ENCODE data around the gene ATM.
"Not testable (repeated sequence)": the region's sequence is repeated elsewhere in the genome, so short reads cannot be mapped to it uniquely, and the experiment has no call there.

ATM gene

DNA sequence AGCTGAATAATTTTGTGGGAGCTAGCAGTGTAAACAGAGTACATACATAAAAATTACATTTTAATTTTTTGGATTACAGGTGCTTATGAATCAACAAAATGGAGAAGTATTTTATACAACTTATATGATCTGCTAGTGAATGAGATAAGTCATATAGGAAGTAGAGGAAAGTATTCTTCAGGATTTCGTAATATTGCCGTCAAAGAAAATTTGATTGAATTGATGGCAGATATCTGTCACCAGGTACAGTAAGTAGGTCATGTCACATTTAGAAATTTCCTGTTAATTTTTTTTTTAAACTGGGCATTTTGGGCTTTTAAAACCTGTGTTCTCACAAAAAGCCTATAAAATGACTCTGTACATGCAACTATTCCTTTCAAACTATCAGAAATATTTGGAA is 24.0 kb downstream of the ATM start:
- H3K36me3 ChIP-seq (ENCODE audit: insufficient read depth, low read length) = peaks cover 77% of the 10 kb centered on the region

DNA sequence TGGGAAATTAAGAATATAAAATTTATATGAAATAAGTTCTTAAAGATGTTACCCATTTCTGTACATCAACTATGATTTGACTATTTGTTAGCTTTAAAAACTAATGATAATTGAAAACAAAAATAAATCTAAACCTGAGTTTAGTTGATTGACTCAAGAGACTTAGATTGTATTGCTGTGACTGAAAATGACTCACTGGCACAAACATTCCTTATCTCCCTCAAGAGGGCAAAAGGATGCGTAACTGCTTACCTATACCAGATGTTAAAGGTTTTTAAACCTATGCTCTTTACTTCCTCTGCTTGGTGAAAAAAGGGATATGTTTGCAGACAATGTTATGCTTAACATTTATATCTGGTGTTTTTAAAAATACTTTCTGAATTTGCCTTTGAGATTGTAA is 30.3 kb downstream of the ATM start:
- H3K79me2 ChIP-seq (ENCODE audit: insufficient read depth, low read length) = no peaks in the 10 kb centered on the region
- no peaks in the 10 kb centered on the region for H3K4me1 ChIP-seq (ENCODE audit: insufficient read depth, low read length)
- ATAC-seq (ENCODE audit: insufficient read depth, low read depth) = no peak
- TF ChIP-seq, protein P1, sequence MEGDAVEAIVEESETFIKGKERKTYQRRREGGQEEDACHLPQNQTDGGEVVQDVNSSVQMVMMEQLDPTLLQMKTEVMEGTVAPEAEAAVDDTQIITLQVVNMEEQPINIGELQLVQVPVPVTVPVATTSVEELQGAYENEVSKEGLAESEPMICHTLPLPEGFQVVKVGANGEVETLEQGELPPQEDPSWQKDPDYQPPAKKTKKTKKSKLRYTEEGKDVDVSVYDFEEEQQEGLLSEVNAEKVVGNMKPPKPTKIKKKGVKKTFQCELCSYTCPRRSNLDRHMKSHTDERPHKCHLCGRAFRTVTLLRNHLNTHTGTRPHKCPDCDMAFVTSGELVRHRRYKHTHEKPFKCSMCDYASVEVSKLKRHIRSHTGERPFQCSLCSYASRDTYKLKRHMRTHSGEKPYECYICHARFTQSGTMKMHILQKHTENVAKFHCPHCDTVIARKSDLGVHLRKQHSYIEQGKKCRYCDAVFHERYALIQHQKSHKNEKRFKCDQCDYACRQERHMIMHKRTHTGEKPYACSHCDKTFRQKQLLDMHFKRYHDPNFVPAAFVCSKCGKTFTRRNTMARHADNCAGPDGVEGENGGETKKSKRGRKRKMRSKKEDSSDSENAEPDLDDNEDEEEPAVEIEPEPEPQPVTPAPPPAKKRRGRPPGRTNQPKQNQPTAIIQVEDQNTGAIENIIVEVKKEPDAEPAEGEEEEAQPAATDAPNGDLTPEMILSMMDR (IDR thresholded peaks at IDR 0.05; ENCODE audit: borderline replicate concordance, extremely low read depth, low read length, poor library complexity, severe bottlenecking) = no peak
- no peak for TF ChIP-seq EZH2 (IDR thresholded peaks at IDR 0.05; ENCODE audit: borderline replicate concordance, low read depth, low read length, severe bottlenecking)
- H4K20me1 ChIP-seq (ENCODE audit: insufficient read depth, low read length) = no peaks in the 10 kb centered on the region
- DNase-seq = no peak
- H3K4me2 ChIP-seq (ENCODE audit: insufficient read depth, low read length) = no peak overlapping the region
- no peaks in the 10 kb centered on the region for H3K27me3 ChIP-seq (ENCODE audit: insufficient read depth, low read length, poor library complexity)
- no peak overlapping the region for H3K27ac ChIP-seq (ENCODE audit: low read length)
- H3K9ac ChIP-seq (ENCODE audit: low read depth, low read length) = no peak overlapping the region
- no peaks in the 10 kb centered on the region for H3K9me3 ChIP-seq (ENCODE audit: insufficient read depth, low read length, severe bottlenecking)
- H3K36me3 ChIP-seq (ENCODE audit: insufficient read depth, low read length) = peaks cover 88% of the 10 kb centered on the region
- no peak overlapping the region for H3K4me3 ChIP-seq (ENCODE audit: low read depth in 1 of 2, low read length in 2 of 2)
- H2AFZ ChIP-seq (ENCODE audit: low read depth, low read length) = no peak overlapping the region

More for the DNA sequence above, 24.0 kb downstream of the ATM start:
- Histone ChIP-seq H3K27me3 (ENCODE audit: insufficient read depth, low read length, poor library complexity) (no peaks in the 10 kb centered on the region), H3K9me3 (ENCODE audit: insufficient read depth, low read length, severe bottlenecking) (no peaks in the 10 kb centered on the region), H3K79me2 (ENCODE audit: insufficient read depth, low read length) (no peaks in the 10 kb centered on the region), H3K4me3 (ENCODE audit: low read depth in 1 of 2, low read length in 2 of 2) (no peak overlapping the region), H3K9ac (ENCODE audit: low read depth, low read length) (no peak overlapping the region), H3K4me1 (ENCODE audit: insufficient read depth, low read length) (no peaks in the 10 kb centered on the region), H2AFZ (ENCODE audit: low read depth, low read length) (no peak overlapping the region), H4K20me1 (ENCODE audit: insufficient read depth, low read length) (no peaks in the 10 kb centered on the region), H3K27ac (ENCODE audit: low read length) (no peak overlapping the region), H3K4me2 (ENCODE audit: insufficient read depth, low read length) (no peak overlapping the region)
- DNase-seq = no peak
- TF ChIP-seq, protein P1 (IDR thresholded peaks at IDR 0.05; ENCODE audit: borderline replicate concordance, extremely low read depth, low read length, poor library complexity, severe bottlenecking) = no peak
- TF ChIP-seq EZH2 (IDR thresholded peaks at IDR 0.05; ENCODE audit: borderline replicate concordance, low read depth, low read length, severe bottlenecking) = no peak
- ATAC-seq (ENCODE audit: insufficient read depth, low read depth) = no peak

DNA sequence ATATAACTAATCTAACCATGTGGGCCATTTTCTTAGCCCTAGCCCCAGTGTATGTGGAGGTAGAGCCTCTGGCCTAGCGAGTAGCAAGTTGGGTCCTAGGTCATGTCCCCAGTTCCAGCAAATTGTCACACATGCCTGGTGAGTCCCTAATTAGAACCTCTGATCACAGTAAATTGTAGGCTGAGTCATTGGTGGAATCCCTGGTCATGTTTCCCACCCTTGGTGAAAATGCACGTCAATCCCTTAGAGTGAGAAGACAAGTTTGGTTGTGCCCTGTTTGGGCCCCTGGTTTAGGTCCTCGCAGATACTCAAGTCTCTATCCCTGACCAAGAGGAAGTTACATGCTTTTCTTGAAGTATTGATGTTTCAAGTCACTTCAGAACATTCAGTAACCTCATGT is 46.7 kb downstream of the ATM start:
- H3K27me3 ChIP-seq (ENCODE audit: insufficient read depth, low read length, poor library complexity) = no peaks in the 10 kb centered on the region
- TF ChIP-seq, protein P1 (IDR thresholded peaks at IDR 0.05; ENCODE audit: borderline replicate concordance, extremely low read depth, low read length, poor library complexity, severe bottlenecking) = no peak
- no peaks in the 10 kb centered on the region for H3K9me3 ChIP-seq (ENCODE audit: insufficient read depth, low read length, severe bottlenecking)
- ATAC-seq (ENCODE audit: insufficient read depth, low read depth) (no peak), DNase-seq (no peak)
- H3K9ac ChIP-seq (ENCODE audit: low read depth, low read length) = no peak overlapping the region
- no peaks in the 10 kb centered on the region for H3K79me2 ChIP-seq (ENCODE audit: insufficient read depth, low read length)
- no peaks in the 10 kb centered on the region for H4K20me1 ChIP-seq (ENCODE audit: insufficient read depth, low read length)
- no peak overlapping the region for H2AFZ ChIP-seq (ENCODE audit: low read depth, low read length)
- H3K4me3 ChIP-seq (ENCODE audit: low read depth in 1 of 2, low read length in 2 of 2) = no peak overlapping the region
- peaks cover 60% of the 10 kb centered on the region for H3K36me3 ChIP-seq (ENCODE audit: insufficient read depth, low read length)
- H3K4me1 ChIP-seq (ENCODE audit: insufficient read depth, low read length) = no peaks in the 10 kb centered on the region
- H3K27ac ChIP-seq (ENCODE audit: low read length) = no peak overlapping the region
- no peak overlapping the region for H3K4me2 ChIP-seq (ENCODE audit: insufficient read depth, low read length)

DNA sequence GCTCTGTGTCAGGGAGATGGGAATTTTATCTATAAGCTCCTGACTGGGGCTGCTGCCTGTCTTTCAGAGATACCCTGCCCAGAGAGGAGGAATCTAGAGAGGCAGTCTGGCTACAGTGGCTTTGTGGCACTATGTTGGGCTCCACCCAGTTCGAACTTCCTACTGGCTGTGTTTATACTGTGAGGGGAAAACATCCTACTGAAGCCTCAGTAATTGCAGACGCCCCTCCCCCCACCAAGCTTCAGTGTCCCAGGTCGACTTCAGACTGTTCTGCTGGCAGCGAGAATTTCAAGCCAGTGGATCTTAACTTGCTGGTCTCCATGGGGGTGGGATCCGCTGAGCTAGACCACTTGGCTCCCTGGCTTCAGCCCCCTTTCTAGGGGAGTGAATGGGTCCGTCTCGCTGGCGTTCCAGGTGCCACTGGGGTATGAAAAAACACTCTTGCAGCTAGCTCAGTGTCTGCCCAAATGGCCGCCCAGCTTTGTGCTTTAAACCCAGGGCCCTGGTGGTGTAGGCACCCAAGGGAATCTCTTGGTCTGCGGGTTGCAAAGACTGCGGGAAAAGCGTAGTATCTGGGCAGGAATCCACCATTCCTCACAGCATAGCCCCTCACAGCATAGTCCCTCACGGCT is 54.2 kb downstream of the ATM start:
- H3K79me2 ChIP-seq (ENCODE audit: insufficient read depth, low read length); DNase-seq; H3K4me2 ChIP-seq (ENCODE audit: insufficient read depth, low read length); H3K9ac ChIP-seq (ENCODE audit: low read depth, low read length); H3K27me3 ChIP-seq (ENCODE audit: insufficient read depth, low read length, poor library complexity); H3K4me1 ChIP-seq (ENCODE audit: insufficient read depth, low read length); ATAC-seq (ENCODE audit: insufficient read depth, low read depth); H4K20me1 ChIP-seq (ENCODE audit: insufficient read depth, low read length); H3K9me3 ChIP-seq (ENCODE audit: insufficient read depth, low read length, severe bottlenecking); H3K4me3 ChIP-seq (ENCODE audit: low read depth in 1 of 2, low read length in 2 of 2); H2AFZ ChIP-seq (ENCODE audit: low read depth, low read length); H3K27ac ChIP-seq (ENCODE audit: low read length): not testable (repeated sequence)
- peaks cover 90% of the 10 kb centered on the region for H3K36me3 ChIP-seq (ENCODE audit: insufficient read depth, low read length)

Measured in DND-41 (cell line).